AG04449 (cell line): ENCODE results near the gene DAPK2.

Source experiments
- CTCF ChIA-PET: fragments of 350-600 bp; formaldehyde crosslinking; extraction: SDS; loops from one replicate; lab custom pipeline; 2021; ENCODE audit warnings: antibody characterized with exemption; lab: Yijun Ruan, JAX
- POLR2A ChIA-PET: fragments of 400-600, 350-600 bp; formaldehyde crosslinking; extraction: SDS; loops from one replicate; lab custom pipeline; 2020; ENCODE audit warnings: antibody characterized with exemption, inconsistent platforms; lab: Yijun Ruan, JAX
- DNase-seq: peaks from one replicate; pipeline ENCODE4 v3.0.0-alpha.2; 2010; ENCODE audit warnings: low read depth, low spot score
- H3K4me3 ChIP-seq: 2 replicates; pipeline ENCODE4 v1.5.1; 2011; ENCODE audit warnings: low read depth, mild to moderate bottlenecking, control low read depth, low read length
- TF ChIP-seq, protein P1 (sequence below): IDR thresholded peaks from one replicate; pipeline ENCODE4 v1.5.1; 2011; ENCODE audit warnings: mild to moderate bottlenecking, moderate library complexity, low read length, control low read depth, inconsistent platforms; ENCODE audit not compliant: insufficient read depth; ENCODE audit errors: missing control alignments

The DAPK2 gene

DNA sequence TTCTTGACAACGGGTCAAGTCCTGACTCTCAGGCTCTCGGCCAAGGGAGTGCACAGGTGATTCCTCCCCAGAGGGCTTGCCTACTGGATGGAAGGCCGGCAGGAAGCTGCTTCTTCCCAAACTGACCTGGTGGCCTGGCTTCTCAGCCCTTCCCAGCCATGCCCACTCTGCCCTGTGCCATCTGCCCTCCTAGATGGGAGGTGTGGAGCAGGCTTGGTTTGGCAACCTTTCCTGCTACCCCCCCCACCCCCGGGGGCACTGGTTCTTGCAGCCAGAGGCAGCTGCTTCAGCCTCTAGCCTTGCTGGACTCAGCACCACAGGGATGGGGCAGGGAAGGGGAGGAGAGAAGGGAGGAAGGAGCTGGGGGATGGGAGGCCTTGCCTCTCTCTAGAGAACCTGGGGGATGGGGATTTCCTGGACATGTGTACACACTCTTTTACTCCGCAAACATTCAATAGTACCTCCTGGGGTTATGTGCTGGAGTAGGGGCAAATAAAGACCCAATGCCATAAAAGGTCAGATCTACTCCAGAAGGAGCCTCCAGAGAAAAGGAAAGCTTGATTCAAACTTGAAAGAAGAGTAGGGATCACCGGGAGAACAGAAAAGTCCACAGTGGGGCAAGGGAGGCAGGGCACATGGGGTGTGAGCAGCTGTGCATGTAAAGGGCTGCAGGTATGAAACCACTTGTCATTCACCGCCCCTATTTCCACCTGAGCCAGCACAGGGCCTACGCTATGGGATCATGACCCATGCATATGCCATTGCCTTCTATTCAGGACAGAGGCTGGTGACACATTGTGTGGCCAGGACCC, 4.2 kb upstream of the DAPK2 start:
- TF ChIP-seq, protein P1, sequence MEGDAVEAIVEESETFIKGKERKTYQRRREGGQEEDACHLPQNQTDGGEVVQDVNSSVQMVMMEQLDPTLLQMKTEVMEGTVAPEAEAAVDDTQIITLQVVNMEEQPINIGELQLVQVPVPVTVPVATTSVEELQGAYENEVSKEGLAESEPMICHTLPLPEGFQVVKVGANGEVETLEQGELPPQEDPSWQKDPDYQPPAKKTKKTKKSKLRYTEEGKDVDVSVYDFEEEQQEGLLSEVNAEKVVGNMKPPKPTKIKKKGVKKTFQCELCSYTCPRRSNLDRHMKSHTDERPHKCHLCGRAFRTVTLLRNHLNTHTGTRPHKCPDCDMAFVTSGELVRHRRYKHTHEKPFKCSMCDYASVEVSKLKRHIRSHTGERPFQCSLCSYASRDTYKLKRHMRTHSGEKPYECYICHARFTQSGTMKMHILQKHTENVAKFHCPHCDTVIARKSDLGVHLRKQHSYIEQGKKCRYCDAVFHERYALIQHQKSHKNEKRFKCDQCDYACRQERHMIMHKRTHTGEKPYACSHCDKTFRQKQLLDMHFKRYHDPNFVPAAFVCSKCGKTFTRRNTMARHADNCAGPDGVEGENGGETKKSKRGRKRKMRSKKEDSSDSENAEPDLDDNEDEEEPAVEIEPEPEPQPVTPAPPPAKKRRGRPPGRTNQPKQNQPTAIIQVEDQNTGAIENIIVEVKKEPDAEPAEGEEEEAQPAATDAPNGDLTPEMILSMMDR: no peak
- DNase-seq: no peak
- ChIA-PET CTCF (interaction anchor here (1.4 to 13.8 kb wide), 3 partner anchors 15 to 298 kb away, joined by 3 to 129 read pairs (median 5); no protein-coding TSS in a partner anchor), POLR2A (no interaction called here)
- no peak overlapping the region for H3K4me3 ChIP-seq

DNA sequence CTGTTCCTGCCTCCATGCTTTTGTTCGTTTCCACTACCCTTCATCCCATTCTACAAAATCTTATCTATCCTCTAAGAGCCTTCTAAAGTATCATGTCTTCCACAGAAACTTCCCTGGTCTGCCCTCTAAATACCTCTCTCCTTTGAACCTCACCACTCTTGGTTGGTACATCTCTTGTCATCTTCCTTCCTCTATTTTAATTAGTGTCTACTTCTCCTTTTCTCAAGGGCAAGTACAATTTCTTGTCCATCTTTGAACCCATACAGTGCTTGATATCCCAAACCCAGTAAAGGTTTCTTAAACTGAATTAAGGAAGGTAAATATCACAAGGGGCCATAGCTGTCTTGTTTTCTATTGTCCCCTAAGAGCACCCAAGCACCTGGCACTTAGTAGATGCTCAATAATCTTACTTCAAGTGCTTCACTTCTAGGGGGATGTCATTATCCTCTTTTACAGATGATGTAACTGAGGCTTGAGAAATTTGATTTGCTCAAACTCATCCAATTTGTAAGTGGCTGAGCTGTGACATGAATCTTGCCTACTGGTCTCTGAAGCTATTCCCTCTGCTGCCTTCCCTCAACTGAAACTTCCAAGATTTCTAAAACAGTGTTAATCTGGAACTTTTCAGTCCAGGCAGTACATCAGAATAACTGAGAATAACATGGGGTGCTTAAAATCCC, 2.6 kb upstream of the DAPK2 start:
- POLR2A ChIA-PET: no interaction called here
- DNase-seq: no peak
- TF ChIP-seq, protein P1: no peak
- CTCF ChIA-PET: interaction anchor here (0.8 to 13.8 kb wide), 10 partner anchors 9 to 439 kb away, joined by 3 to 129 read pairs (median 4); no protein-coding TSS in a partner anchor
- H3K4me3 ChIP-seq: no peak overlapping the region

DNA sequence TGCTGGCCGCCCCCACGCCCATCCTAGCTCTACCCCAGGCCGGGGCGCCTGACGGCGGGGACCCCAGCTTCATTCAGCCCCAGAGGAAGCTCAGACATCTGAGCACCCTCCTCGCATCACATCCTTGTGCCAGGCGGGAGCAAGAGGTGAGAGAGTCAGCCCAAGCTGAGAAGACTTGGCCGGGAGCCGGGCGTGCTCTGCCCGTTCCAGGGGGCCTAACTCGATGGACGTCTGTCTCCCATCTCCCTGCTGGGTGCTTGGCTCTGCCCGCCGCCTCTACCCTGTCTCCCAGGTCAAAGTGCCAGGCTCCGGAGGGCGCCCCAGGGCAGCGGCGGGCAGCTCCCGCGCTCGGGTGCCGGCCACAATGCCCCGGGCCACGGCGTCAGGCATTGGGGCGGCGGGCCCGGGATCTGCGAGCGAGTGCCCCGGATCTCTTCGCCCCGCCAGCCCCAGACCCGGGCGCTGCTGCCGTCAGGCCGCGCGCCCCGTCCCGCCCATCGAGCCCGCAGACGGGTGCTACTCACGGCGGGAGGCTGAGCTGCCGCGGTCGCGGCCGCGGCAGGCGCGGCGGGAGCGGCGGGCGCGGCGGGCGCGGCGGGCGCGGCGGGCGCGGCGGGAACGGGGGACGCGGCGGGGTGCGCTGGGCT, 388 bp downstream of the DAPK2 start:
- peak overlapping the region; percentile 60 for H3K4me3 ChIP-seq
- CTCF ChIA-PET: interaction anchor here (0.7 to 13.8 kb wide), 58 partner anchors 8 to 579 kb away, joined by 3 to 129 read pairs (median 4); no protein-coding TSS in a partner anchor
- TF ChIP-seq, protein P1: no peak
- DNase-seq: no peak
- POLR2A ChIA-PET: no interaction called here

DNA sequence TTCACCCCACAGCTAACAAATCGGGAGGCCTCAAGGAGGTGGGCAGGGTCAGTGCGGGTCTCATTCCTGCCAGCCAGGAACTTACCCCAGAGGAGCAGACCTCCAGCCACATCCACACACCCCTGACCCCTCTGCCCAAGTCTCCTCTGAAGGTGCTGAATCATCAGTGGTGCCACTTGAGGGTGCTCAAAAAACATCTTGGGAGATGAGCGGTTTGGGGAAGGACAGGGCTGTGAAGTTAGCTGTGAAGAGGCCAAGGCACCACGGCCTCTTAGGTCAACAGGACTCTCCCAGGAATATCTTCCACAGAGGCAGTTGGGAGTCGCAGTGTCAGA, 1.2 kb downstream of the DAPK2 start:
- ChIA-PET POLR2A (no interaction called here), CTCF (interaction anchor here (0.6 to 13.8 kb wide), 18 partner anchors 9 to 435 kb away, joined by 3 to 129 read pairs (median 6); no protein-coding TSS in a partner anchor)
- H3K4me3 ChIP-seq: no peak overlapping the region
- TF ChIP-seq, protein P1: no peak
- DNase-seq: no peak

DNA sequence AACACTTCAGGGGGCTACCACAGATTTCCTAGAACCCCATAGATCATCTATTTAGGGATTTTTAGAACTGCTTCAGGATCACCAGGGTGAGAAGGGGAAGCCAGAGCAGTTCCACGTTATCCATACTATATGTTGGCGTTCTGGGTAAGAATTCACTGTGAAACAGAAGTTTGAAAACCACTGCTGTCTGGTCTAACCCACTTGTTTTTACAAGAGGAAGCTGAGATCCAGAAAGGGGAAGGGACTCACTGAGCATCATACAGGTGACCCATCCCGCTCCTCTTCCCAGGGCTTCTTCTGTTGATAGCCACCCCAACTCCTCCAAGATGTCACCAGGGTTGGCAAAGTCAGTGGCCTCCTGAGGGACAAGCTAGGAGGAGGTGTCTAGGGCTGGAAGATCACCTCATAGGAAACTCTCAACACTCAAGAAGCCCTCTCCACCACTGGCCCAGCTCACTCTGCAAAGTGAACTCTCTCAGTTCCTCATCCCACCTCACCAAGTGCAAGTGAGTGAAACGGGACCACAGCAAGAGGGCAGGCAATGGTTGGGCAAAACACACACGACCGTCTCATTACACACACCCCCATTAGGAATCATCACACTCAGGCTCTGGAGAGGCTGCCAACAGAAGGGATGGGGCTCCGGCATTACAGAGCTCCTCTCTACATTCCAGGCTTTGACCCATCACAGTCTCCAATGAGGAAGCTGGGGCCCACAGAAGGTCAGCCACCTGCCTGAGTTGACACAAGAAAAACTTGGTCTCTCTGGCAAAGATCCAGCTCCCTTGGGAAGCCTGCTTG, 1.8 kb downstream of the DAPK2 start:
- no peak overlapping the region for H3K4me3 ChIP-seq
- TF ChIP-seq, protein P1: no peak
- CTCF ChIA-PET: interaction anchor here (0.6 to 13.8 kb wide), 11 partner anchors 9 to 435 kb away, joined by 3 to 129 read pairs (median 3); no protein-coding TSS in a partner anchor
- POLR2A ChIA-PET: no interaction called here
- no peak for DNase-seq
